ENCODE measurements around the gene TRNAU1AP. TPM values are rescaled to one million over a fixed set of nuclear protein-coding genes. Genes with fewer than 3 reads are reported as not detected.
A peak's percentile ranks its signal among the peaks of the same experiment; 100 is the strongest.

Gene TRNAU1AP
- total and polyA plus RNA-seq, 8 donors = 6.2 to 112 (median 23.4) TPM

DNA sequence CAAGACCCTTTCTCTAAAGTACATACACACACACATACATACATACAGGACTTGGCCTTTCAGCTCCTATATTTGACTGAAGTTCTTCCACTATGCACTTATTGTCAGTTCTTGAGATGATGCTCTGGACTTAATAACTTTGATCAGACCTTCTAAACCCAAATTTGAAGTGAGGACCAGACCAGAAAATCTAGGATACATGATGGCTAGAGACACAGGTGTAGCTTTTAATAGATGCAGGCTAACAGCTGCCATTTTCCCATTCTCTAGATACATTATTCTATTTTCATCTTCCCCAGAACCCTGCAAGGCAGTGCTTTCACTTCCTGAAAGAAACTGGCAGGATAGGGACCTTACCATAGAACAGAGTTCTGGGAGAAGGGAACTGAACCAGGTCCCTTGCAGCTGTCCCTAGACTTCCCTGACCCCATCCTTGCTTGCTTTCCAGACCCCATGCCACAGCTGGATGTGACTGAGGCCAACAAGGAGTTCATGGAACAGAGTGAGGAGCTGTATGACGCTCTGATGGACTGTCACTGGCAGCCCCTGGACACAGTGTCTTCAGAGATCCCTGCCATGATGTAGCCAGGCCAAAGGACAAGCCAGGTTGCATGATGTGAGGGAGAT, 24.3 kb downstream of the TRNAU1AP start:
- no peak for TF ChIP-seq EP300 (IDR thresholded peaks at IDR 0.05)
- TF ChIP-seq POLR2A (IDR thresholded peaks at IDR 0.05) = no peak
- TF ChIP-seq POLR2AphosphoS5 (IDR thresholded peaks at IDR 0.05) = no peak
- TF ChIP-seq, protein P1, sequence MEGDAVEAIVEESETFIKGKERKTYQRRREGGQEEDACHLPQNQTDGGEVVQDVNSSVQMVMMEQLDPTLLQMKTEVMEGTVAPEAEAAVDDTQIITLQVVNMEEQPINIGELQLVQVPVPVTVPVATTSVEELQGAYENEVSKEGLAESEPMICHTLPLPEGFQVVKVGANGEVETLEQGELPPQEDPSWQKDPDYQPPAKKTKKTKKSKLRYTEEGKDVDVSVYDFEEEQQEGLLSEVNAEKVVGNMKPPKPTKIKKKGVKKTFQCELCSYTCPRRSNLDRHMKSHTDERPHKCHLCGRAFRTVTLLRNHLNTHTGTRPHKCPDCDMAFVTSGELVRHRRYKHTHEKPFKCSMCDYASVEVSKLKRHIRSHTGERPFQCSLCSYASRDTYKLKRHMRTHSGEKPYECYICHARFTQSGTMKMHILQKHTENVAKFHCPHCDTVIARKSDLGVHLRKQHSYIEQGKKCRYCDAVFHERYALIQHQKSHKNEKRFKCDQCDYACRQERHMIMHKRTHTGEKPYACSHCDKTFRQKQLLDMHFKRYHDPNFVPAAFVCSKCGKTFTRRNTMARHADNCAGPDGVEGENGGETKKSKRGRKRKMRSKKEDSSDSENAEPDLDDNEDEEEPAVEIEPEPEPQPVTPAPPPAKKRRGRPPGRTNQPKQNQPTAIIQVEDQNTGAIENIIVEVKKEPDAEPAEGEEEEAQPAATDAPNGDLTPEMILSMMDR (IDR thresholded peaks at IDR 0.05) = no peak
- no peak for DNase-seq
- H3K27ac ChIP-seq = no peak overlapping the region
- 61 to 96% (median 85%) methylated on average over 1 of the region's 1 CpG for WGBS, 5 donors
- H3K4me1 ChIP-seq = peaks cover 14 to 28% (median 23%) of the 10 kb centered on the region in 4 donors
- no peak overlapping the region for H3K4me3 ChIP-seq
- no peaks in the 10 kb centered on the region for H3K9me3 ChIP-seq
- intact Hi-C loops (cut with DNase I; ENCODE audit: low total_unique reads) = no loop called here
- H3K36me3 ChIP-seq = peaks cover 41 to 84% (median 79%) of the 10 kb centered on the region in 4 donors
- H3K27me3 ChIP-seq = no peaks in the 10 kb centered on the region

GRCh38 chr1:28577738-28578536, 25.1 kb downstream of the TRNAU1AP start:
- H3K9me3 ChIP-seq = no peaks in the 10 kb centered on the region
- intact Hi-C loops (cut with DNase I; ENCODE audit: low total_unique reads) = no loop called here
- H3K36me3 ChIP-seq = peaks cover 37 to 77% (median 72%) of the 10 kb centered on the region in 4 donors
- TF ChIP-seq, protein P1 (IDR thresholded peaks at IDR 0.05) = no peak
- no peak for TF ChIP-seq POLR2A (IDR thresholded peaks at IDR 0.05)
- TF ChIP-seq POLR2AphosphoS5 (IDR thresholded peaks at IDR 0.05) = peak in 1 of 3 donors; percentile 9
- no peak for TF ChIP-seq EP300 (IDR thresholded peaks at IDR 0.05)
- WGBS, 5 donors = 74 to 76% (median 75%) methylated on average over 6 of the region's 6 CpGs
- peaks cover 20 to 35% (median 30%) of the 10 kb centered on the region in 4 donors for H3K4me1 ChIP-seq
- DNase-seq = no peak
- H3K27ac ChIP-seq = peak overlapping the region in 1 of 5 donors; percentile 92
- no peaks in the 10 kb centered on the region for H3K27me3 ChIP-seq
- no peak overlapping the region for H3K4me3 ChIP-seq

DNA sequence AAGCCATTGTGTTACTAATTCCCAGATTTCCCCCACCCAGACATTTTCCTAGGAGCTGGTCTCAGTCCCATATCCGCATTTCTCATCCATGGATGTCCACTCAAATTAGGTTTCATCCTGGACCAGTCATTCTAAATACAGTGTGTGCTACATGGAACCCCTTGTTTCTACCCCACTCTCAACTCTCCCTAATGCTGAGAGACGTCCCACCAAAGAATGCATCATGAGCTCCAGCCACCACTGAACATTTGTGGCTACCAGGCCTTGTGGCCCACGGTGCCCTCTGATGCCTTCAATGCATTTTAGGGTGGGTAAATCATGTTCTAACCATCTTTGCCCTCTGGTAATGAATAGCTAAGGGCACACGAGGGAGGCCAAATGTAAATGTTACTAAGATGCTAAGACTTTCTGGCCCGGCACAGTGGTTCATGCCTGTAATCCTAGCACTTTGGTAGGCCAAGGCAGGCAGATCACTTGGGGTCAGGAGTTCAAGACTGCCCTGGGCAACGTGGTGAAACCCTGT, 25.9 kb downstream of the TRNAU1AP start:
- intact Hi-C loops (cut with DNase I; ENCODE audit: low total_unique reads) = no loop called here
- H3K27ac ChIP-seq = peak overlapping the region in 2 of 5 donors; percentile 26 to 92
- peak overlapping the region in 2 of 4 donors; percentile 24 to 96 for H3K4me3 ChIP-seq
- no peak for TF ChIP-seq POLR2AphosphoS5 (IDR thresholded peaks at IDR 0.05)
- TF ChIP-seq, protein P1 (IDR thresholded peaks at IDR 0.05) = no peak
- TF ChIP-seq EP300 (IDR thresholded peaks at IDR 0.05) = no peak
- no peak for TF ChIP-seq POLR2A (IDR thresholded peaks at IDR 0.05)
- WGBS, 5 donors = 70 to 72% (median 72%) methylated on average over 6 of the region's 6 CpGs
- no peaks in the 10 kb centered on the region for H3K27me3 ChIP-seq
- DNase-seq = no peak
- H3K9me3 ChIP-seq = no peaks in the 10 kb centered on the region
- H3K4me1 ChIP-seq = peaks cover 22 to 37% (median 33%) of the 10 kb centered on the region in 4 donors
- H3K36me3 ChIP-seq = peaks cover 37 to 68% (median 63%) of the 10 kb centered on the region in 4 donors

DNA sequence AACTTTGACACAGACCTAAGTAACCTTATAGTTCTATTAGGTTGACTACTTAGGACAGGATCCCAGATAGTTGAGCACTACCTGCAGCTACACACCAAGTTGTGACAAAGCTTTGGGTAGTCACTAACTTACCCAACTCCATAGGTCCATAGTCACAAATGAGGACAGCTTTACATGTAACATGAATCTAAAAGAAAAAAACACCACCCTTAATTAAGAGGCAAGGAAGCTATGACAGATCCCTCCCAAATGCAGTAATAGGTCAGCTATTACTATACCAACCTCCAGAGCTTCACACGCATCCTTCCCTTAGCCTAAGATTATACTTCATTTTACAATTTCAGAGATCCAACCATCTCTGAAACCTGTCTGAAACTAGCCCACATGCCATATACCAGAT, 26.5 kb downstream of the TRNAU1AP start:
- Histone ChIP-seq H3K27me3 (no peaks in the 10 kb centered on the region), H3K9me3 (no peaks in the 10 kb centered on the region), H3K4me3 (peak overlapping the region in 2 of 4 donors; percentile 91 to 96), H3K27ac (peak overlapping the region in 2 of 5 donors; percentile 33 to 92), H3K4me1 (peaks cover 22 to 37% (median 33%) of the 10 kb centered on the region in 4 donors), H3K36me3 (peaks cover 37 to 62% (median 57%) of the 10 kb centered on the region in 4 donors)
- intact Hi-C loops (cut with DNase I; ENCODE audit: low total_unique reads) = no loop called here
- TF ChIP-seq POLR2AphosphoS5 (IDR thresholded peaks at IDR 0.05) = no peak
- TF ChIP-seq, protein P1 (IDR thresholded peaks at IDR 0.05) = no peak
- TF ChIP-seq POLR2A (IDR thresholded peaks at IDR 0.05) = no peak
- TF ChIP-seq EP300 (IDR thresholded peaks at IDR 0.05) = no peak
- 74 to 92% (median 84%) methylated on average over 1 of the region's 1 CpG for WGBS, 5 donors
- no peak for DNase-seq
